Measurements from ENCODE around the gene RIT2. TPM values are rescaled to one million over a fixed set of nuclear protein-coding genes. Genes with fewer than 3 reads are reported as not detected.

The RIT2 gene
- polyA plus RNA-seq, 2 of the 4 experiments (the other 2 are of a cell fraction): not detected

DNA sequence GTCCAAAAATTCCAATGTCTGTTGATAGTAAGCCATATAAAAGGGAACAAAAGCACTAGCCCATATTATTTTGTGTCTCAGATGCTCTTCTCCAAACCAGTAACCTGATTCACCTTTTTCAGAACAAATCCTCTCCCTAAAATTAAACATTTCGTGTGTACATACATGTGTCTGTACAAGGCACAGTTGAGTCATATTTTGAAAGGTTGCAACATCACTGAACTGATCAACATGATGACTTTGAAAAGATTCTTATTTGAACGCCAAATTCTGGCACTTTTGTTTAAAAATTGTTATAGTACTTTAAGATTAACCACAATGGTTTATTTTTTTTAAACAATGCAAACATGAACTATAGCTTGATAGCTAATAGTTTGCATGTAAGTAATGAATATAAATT, 102.5 kb downstream of the RIT2 start:
- no peak for DNase-seq (ENCODE audit: low read depth in 1 of 2, low spot score in 1 of 2)
- TF ChIP-seq EP300 (IDR thresholded peaks at IDR 0.05) (no peak), RARB (CRISPR knock-in tag; IDR thresholded peaks at IDR 0.05) (no peak), HDAC2 (IDR thresholded peaks at IDR 0.05) (no peak), TP53 (CRISPR knock-in tag; IDR thresholded peaks at IDR 0.05) (no peak), RFX5 (IDR thresholded peaks at IDR 0.05) (no peak), HOXA7 (CRISPR knock-in tag; IDR thresholded peaks at IDR 0.05) (no peak), RAD21 (conservative IDR thresholded peaks at IDR 0.05 in 1 of 2, IDR thresholded peaks at IDR 0.05 in 1 of 2) (no peak), JUNB (IDR thresholded peaks at IDR 0.05) (no peak)
- TF ChIP-seq, protein P1, sequence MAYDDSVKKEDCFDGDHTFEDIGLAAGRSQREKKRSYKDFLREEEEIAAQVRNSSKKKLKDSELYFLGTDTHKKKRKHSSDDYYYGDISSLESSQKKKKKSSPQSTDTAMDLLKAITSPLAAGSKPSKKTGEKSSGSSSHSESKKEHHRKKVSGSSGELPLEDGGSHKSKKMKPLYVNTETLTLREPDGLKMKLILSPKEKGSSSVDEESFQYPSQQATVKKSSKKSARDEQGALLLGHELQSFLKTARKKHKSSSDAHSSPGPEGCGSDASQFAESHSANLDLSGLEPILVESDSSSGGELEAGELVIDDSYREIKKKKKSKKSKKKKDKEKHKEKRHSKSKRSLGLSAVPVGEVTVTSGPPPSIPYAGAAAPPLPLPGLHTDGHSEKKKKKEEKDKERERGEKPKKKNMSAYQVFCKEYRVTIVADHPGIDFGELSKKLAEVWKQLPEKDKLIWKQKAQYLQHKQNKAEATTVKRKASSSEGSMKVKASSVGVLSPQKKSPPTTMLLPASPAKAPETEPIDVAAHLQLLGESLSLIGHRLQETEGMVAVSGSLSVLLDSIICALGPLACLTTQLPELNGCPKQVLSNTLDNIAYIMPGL (CRISPR knock-in tag; IDR thresholded peaks at IDR 0.05; ENCODE audit: borderline replicate concordance): no peak
- POLR2A ChIA-PET: no interaction called here
- 2% methylated on average over 2 of the region's 2 CpGs for WGBS (ENCODE audit: missing lambda C conversion rate)
- CTCF ChIA-PET: no interaction called here
- no peak overlapping the region for H3K27ac ChIP-seq
- no peak overlapping the region for H3K4me2 ChIP-seq
- H3K4me1 ChIP-seq: no peaks in the 10 kb centered on the region
- no peak overlapping the region for H3K4me3 ChIP-seq
- ATAC-seq: no peak
- no peak for FAIRE-seq
- no peaks in the 10 kb centered on the region for H3K9me3 ChIP-seq

- TF ChIP-seq MAZ (IDR thresholded peaks at IDR 0.05; ENCODE audit: borderline replicate concordance, low read depth, low read length) (no peak), CHD2 (IDR thresholded peaks at IDR 0.05; ENCODE audit: low read length, partially characterized antibody) (no peak), RFX5 (IDR thresholded peaks at IDR 0.05) (no peak), FOSL2 (IDR thresholded peaks at IDR 0.05) (no peak), FOSL2 (CRISPR knock-in tag; IDR thresholded peaks at IDR 0.05) (no peak), MYC (IDR thresholded peaks at IDR 0.05; ENCODE audit: borderline replicate concordance, low read length) (no peak), FOSB (CRISPR knock-in tag; IDR thresholded peaks at IDR 0.05) (no peak), ZSCAN20 (CRISPR knock-in tag; IDR thresholded peaks at IDR 0.05) (no peak), NPAS2 (CRISPR knock-in tag; IDR thresholded peaks at IDR 0.05; ENCODE audit: borderline replicate concordance) (no peak), ZFP36 (IDR thresholded peaks at IDR 0.05; ENCODE audit: borderline replicate concordance, partially characterized antibody) (no peak), HOXB13 (CRISPR knock-in tag; IDR thresholded peaks at IDR 0.05; ENCODE audit: low read depth) (no peak), JUNB (IDR thresholded peaks at IDR 0.05) (no peak)
- TF ChIP-seq, protein P1 (CRISPR knock-in tag; IDR thresholded peaks at IDR 0.05; ENCODE audit: borderline replicate concordance): no peak
- TF ChIP-seq, protein P2, sequence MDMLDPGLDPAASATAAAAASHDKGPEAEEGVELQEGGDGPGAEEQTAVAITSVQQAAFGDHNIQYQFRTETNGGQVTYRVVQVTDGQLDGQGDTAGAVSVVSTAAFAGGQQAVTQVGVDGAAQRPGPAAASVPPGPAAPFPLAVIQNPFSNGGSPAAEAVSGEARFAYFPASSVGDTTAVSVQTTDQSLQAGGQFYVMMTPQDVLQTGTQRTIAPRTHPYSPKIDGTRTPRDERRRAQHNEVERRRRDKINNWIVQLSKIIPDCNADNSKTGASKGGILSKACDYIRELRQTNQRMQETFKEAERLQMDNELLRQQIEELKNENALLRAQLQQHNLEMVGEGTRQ (IDR thresholded peaks at IDR 0.05): no peak
- FAIRE-seq (no peak), DNase-seq (ENCODE audit: low read depth in 1 of 2, low spot score in 1 of 2) (no peak), ATAC-seq (no peak)
- Histone ChIP-seq H3K4me3 (no peak overlapping the region), H3K4me2 (no peak overlapping the region), H3K9me3 (no peaks in the 10 kb centered on the region), H3K4me1 (no peaks in the 10 kb centered on the region), H3K27ac (no peak overlapping the region)
- ChIA-PET POLR2A (no interaction called here), CTCF (interaction anchor here (0.6 kb wide), 1 partner anchor 203 kb away, joined by 3 read pairs; no protein-coding TSS in a partner anchor)
- WGBS (ENCODE audit: missing lambda C conversion rate): 0% methylated on average over 1 of the region's 1 CpG
Observed at GRCh38 chr18:43010611-43011010, 104.9 kb downstream of the RIT2 start.

- no peak overlapping the region for H3K4me3 ChIP-seq
- DNase-seq (ENCODE audit: low read depth in 1 of 2, low spot score in 1 of 2) (no peak), ATAC-seq (no peak), FAIRE-seq (no peak)
- TF ChIP-seq FOXS1 (CRISPR knock-in tag; IDR thresholded peaks at IDR 0.05): no peak
- TF ChIP-seq JUNB (IDR thresholded peaks at IDR 0.05): no peak
- H3K4me1 ChIP-seq: no peaks in the 10 kb centered on the region
- CTCF ChIA-PET: no interaction called here
- H3K27ac ChIP-seq: no peak overlapping the region
- POLR2A ChIA-PET: no interaction called here
- H3K4me2 ChIP-seq: no peak overlapping the region
- 12% methylated on average over 5 of the region's 5 CpGs for WGBS (ENCODE audit: missing lambda C conversion rate)
- no peaks in the 10 kb centered on the region for H3K9me3 ChIP-seq
Observed at GRCh38 chr18:43009674-43010073, 105.8 kb downstream of the RIT2 start.
